ENCODE results near the gene ARHGAP24. TPM values are rescaled to one million over a fixed set of nuclear protein-coding genes. Genes with fewer than 3 reads are reported as not detected.

The ARHGAP24 gene
- total RNA-seq, 2 donors from 2014 or later: 66.8 to 85.6 TPM

GRCh38 chr4:85492336-85492735, 17.4 kb downstream of the ARHGAP24 start:
- no peak for TF ChIP-seq CTCF (conservative IDR thresholded peaks at IDR 0.05)
- WGBS, 2 experiments (ENCODE audit: insufficient coverage in 1 of 2, insufficient read length in 1 of 2): 92% methylated on average over 1 of the region's 1 CpG; no CpG with 5 or more reads in 1 of the 2 experiments
- no peak overlapping the region for H3K27ac ChIP-seq (ENCODE audit: low read depth, low read length)

GRCh38 chr4:85495621-85496020, 20.7 kb downstream of the ARHGAP24 start:
- Mint-ChIP-seq H3K27me3 (ENCODE audit: insufficient read depth) (no peaks in the 10 kb centered on the region), H3K4me1 (no peaks in the 10 kb centered on the region), H3K9me3 (peaks cover 1% of the 10 kb centered on the region), H3K27ac (no peak overlapping the region), H3K36me3 (ENCODE audit: low read depth) (no peaks in the 10 kb centered on the region), H3K4me3 (no peak overlapping the region)
- H3K9ac ChIP-seq (ENCODE audit: extremely low read depth, low read length, poor library complexity, severe bottlenecking): no peak overlapping the region
- no peaks in the 10 kb centered on the region for H3K4me1 ChIP-seq (ENCODE audit: control insufficient read depth, insufficient read depth, low read length)
- no peak for DNase-seq
- TF ChIP-seq CTCF (conservative IDR thresholded peaks at IDR 0.05): no peak
- no peak overlapping the region for H3K4me3 ChIP-seq (ENCODE audit: low read length)
- H3K27me3 ChIP-seq (ENCODE audit: control insufficient read depth, insufficient read depth, low read length, poor library complexity, severe bottlenecking): no peaks in the 10 kb centered on the region
- H3K9me3 ChIP-seq (ENCODE audit: control insufficient read depth, low read length): no peaks in the 10 kb centered on the region
- H3K27ac ChIP-seq (ENCODE audit: low read depth, low read length): no peak overlapping the region
- no peaks in the 10 kb centered on the region for H3K36me3 ChIP-seq (ENCODE audit: control insufficient read depth, insufficient read depth, low read length)
- WGBS, 2 experiments (ENCODE audit: insufficient coverage in 1 of 2, insufficient read length in 1 of 2): 94 to 100% methylated on average over 1 to 3 of the region's 3 CpGs

More at GRCh38 chr4:85492336-85492735, 17.4 kb downstream of the ARHGAP24 start:
- Mint-ChIP-seq H3K9me3 (peaks cover 1% of the 10 kb centered on the region), H3K4me3 (no peak overlapping the region), H3K27me3 (ENCODE audit: insufficient read depth) (no peaks in the 10 kb centered on the region), H3K27ac (no peak overlapping the region), H3K4me1 (peaks cover 7% of the 10 kb centered on the region), H3K36me3 (ENCODE audit: low read depth) (no peaks in the 10 kb centered on the region)
- Histone ChIP-seq H3K27me3 (ENCODE audit: control insufficient read depth, insufficient read depth, low read length, poor library complexity, severe bottlenecking) (no peaks in the 10 kb centered on the region), H3K4me3 (ENCODE audit: low read length) (no peak overlapping the region), H3K36me3 (ENCODE audit: control insufficient read depth, insufficient read depth, low read length) (no peaks in the 10 kb centered on the region), H3K9ac (ENCODE audit: extremely low read depth, low read length, poor library complexity, severe bottlenecking) (no peak overlapping the region), H3K9me3 (ENCODE audit: control insufficient read depth, low read length) (no peaks in the 10 kb centered on the region), H3K4me1 (ENCODE audit: control insufficient read depth, insufficient read depth, low read length) (no peaks in the 10 kb centered on the region)
- no peak for DNase-seq

- Mint-ChIP-seq H3K9me3 (peaks cover 1% of the 10 kb centered on the region), H3K27me3 (ENCODE audit: insufficient read depth) (no peaks in the 10 kb centered on the region), H3K36me3 (ENCODE audit: low read depth) (no peaks in the 10 kb centered on the region), H3K4me3 (no peak overlapping the region), H3K4me1 (no peaks in the 10 kb centered on the region), H3K27ac (no peak overlapping the region)
- no peak for TF ChIP-seq CTCF (conservative IDR thresholded peaks at IDR 0.05)
- no peaks in the 10 kb centered on the region for H3K27me3 ChIP-seq (ENCODE audit: control insufficient read depth, insufficient read depth, low read length, poor library complexity, severe bottlenecking)
- DNase-seq: no peak
- H3K9me3 ChIP-seq (ENCODE audit: control insufficient read depth, low read length): no peaks in the 10 kb centered on the region
- H3K27ac ChIP-seq (ENCODE audit: low read depth, low read length): no peak overlapping the region
- H3K36me3 ChIP-seq (ENCODE audit: control insufficient read depth, insufficient read depth, low read length): no peaks in the 10 kb centered on the region
- WGBS, 2 experiments (ENCODE audit: insufficient coverage in 1 of 2, insufficient read length in 1 of 2): 90 to 93% methylated on average over 7 to 8 of the region's 8 CpGs
- H3K4me1 ChIP-seq (ENCODE audit: control insufficient read depth, insufficient read depth, low read length): no peaks in the 10 kb centered on the region
- H3K4me3 ChIP-seq (ENCODE audit: low read length): no peak overlapping the region
- no peak overlapping the region for H3K9ac ChIP-seq (ENCODE audit: extremely low read depth, low read length, poor library complexity, severe bottlenecking)
These were observed 21.3 kb downstream of the ARHGAP24 start for GRCh38 chr4:85496126-85496849.

Measured in endodermal cell (in vitro differentiated cells).